CD4-positive, alpha-beta T cell (primary cell): ENCODE measurements around the gene DCAF15. TPM values are rescaled to one million over a fixed set of nuclear protein-coding genes. Genes with fewer than 3 reads are reported as not detected.

ENCODE experiments used
- ATAC-seq: fragments of 200-7000 bp; cut with Tn5 transposase; one replicate; pipeline ENCODE4 v1.10.0; 2022; ENCODE audit warnings: mild to moderate bottlenecking; ENCODE audit not compliant: poor library complexity
- CTCF ChIA-PET: fragments of 350-600 bp; sonication (Branson Sonifier 250); formaldehyde crosslinking; loops from one replicate; lab custom pipeline; 2021; ENCODE audit warnings: antibody characterized with exemption, inconsistent platforms; lab: Charles Lee
- POLR2A ChIA-PET: fragments of 350-600 bp; sonication (Branson Sonifier 250); formaldehyde crosslinking; loops from one replicate; lab custom pipeline; 2021; ENCODE audit warnings: antibody characterized with exemption, inconsistent platforms; lab: Charles Lee
- DNase-seq, 14 experiments: peaks; one replicate each; pipeline ENCODE4 v3.0.0-alpha.2; 2013 to 2020; ENCODE audit warnings: mixed read lengths in 2 of 14
- H3K27ac ChIP-seq, 2 donors: one replicate each; pipeline versions ENCODE4 v1.5.1 to v1.7.0; 2013; ENCODE audit warnings: low read length in 2 of 2, low read depth in 1 of 2, mild to moderate bottlenecking in 1 of 2
- H3K27me3 ChIP-seq, 2 experiments: 1 replicate in 1 of 2; 2 replicates in 1 of 2; pipeline versions ENCODE4 v1.6.1 to v1.7.0; 2013; ENCODE audit warnings: low read length in 2 of 2, control low read depth in 1 of 2, mild to moderate bottlenecking in 1 of 2, moderate library complexity in 1 of 2; ENCODE audit not compliant: insufficient read depth in 2 of 2, control insufficient read depth in 1 of 2
- H3K36me3 ChIP-seq: one replicate; pipeline ENCODE4 v1.6.1; 2013; ENCODE audit warnings: low read length, control low read depth; ENCODE audit not compliant: insufficient read depth
- H3K4me1 ChIP-seq: one replicate; pipeline ENCODE4 v1.6.1; 2013; ENCODE audit warnings: low read length, control low read depth; ENCODE audit not compliant: insufficient read depth
- H3K4me3 ChIP-seq: one replicate; pipeline ENCODE4 v1.5.1; 2013; ENCODE audit warnings: mild to moderate bottlenecking, low read length, moderate library complexity
- H3K9me3 ChIP-seq, 2 experiments: 1 replicate in 1 of 2; 2 replicates in 1 of 2; pipeline versions ENCODE4 v1.6.1 to v1.7.0; 2013; ENCODE audit warnings: low read length in 2 of 2, mild to moderate bottlenecking in 2 of 2, control low read depth in 1 of 2, moderate library complexity in 1 of 2; ENCODE audit not compliant: control insufficient read depth in 1 of 2, insufficient read depth in 1 of 2
- H3K27ac Mint-ChIP-seq: one replicate; pipeline ENCODE4 v1.8.0; 2020; ENCODE audit warnings: mixed read lengths
- H3K27me3 Mint-ChIP-seq: one replicate; pipeline ENCODE4 v1.8.0; 2021; ENCODE audit warnings: mixed read lengths
- H3K36me3 Mint-ChIP-seq: one replicate; pipeline ENCODE4 v1.8.0; 2021; ENCODE audit warnings: low read depth, mixed read lengths
- H3K4me1 Mint-ChIP-seq: one replicate; pipeline ENCODE4 v1.8.0; 2021; ENCODE audit warnings: low read depth, mixed read lengths
- H3K4me3 Mint-ChIP-seq: one replicate; pipeline ENCODE4 v1.8.0; 2020; ENCODE audit warnings: mild to moderate bottlenecking, mixed read lengths
- H3K9me3 Mint-ChIP-seq: one replicate; pipeline ENCODE4 v1.8.0; 2020; ENCODE audit warnings: mixed read lengths
- CTCF ChIP-seq: fragments of 200-600 bp; IDR thresholded peaks from one replicate; pipeline ENCODE4 v1.8.0; 2022; ENCODE audit warnings: antibody characterized with exemption, mild to moderate bottlenecking
- intact Hi-C, 2 experiments: fragments of 100-400 bp; cut with DNase I in 1 of 2; cut with micrococcal nuclease in 1 of 2; formaldehyde crosslinking; loops; one replicate each; pipeline versions ENCODE4 v1.15.1 to v1.9.0; 2023 to 2025; cut with DNase I, micrococcal nuclease
- total RNA-seq, 174 experiments: library from RNA in 2 of 174; stranded (reverse) in 2 of 174; gene quantifications; one replicate each; pipeline ENCODE4 v1.2.3 and lab custom pipeline; 2021 to 2026

The DCAF15 gene
- total RNA-seq, 2 experiments from 2014 or later: 84.9 to 85.0 TPM

GRCh38 chr19:13996928-13997630, 44.8 kb downstream of the DCAF15 start:
- POLR2A ChIA-PET: no interaction called here
- intact Hi-C loops: no loop called here
- no peaks in the 10 kb centered on the region for H3K27me3 Mint-ChIP-seq
- H3K27ac Mint-ChIP-seq: no peak overlapping the region
- H3K4me1 Mint-ChIP-seq: peaks cover 34% of the 10 kb centered on the region
- Histone ChIP-seq H3K36me3 (peaks cover 39% of the 10 kb centered on the region), H3K9me3 (no peaks in the 10 kb centered on the region), H3K27me3 (no peaks in the 10 kb centered on the region), H3K4me3 (no peak overlapping the region), H3K4me1 (peaks cover 63% of the 10 kb centered on the region), H3K27ac (no peak overlapping the region)
- CTCF ChIA-PET: no interaction called here
- H3K9me3 Mint-ChIP-seq: no peaks in the 10 kb centered on the region
- no peak overlapping the region for H3K4me3 Mint-ChIP-seq
- TF ChIP-seq CTCF: no peak
- H3K36me3 Mint-ChIP-seq: peaks cover 26% of the 10 kb centered on the region
- ATAC-seq: no peak
- no peak for DNase-seq

GRCh38 chr19:13997631-13997962, 45.3 kb downstream of the DCAF15 start:
- peak overlapping the region; percentile 83 for H3K27ac Mint-ChIP-seq
- H3K36me3 ChIP-seq: peaks cover 33% of the 10 kb centered on the region
- POLR2A ChIA-PET: interaction anchor here (1.1 kb wide), 1 partner anchor 9 kb away, joined by 3 read pairs; the partner anchor contains the start of gene RFX1
- intact Hi-C loops: no loop called here
- DNase-seq: no peak
- no peak for TF ChIP-seq CTCF
- CTCF ChIA-PET: no interaction called here
- no peaks in the 10 kb centered on the region for H3K9me3 ChIP-seq
- H3K4me3 ChIP-seq: no peak overlapping the region
- H3K27me3 Mint-ChIP-seq: no peaks in the 10 kb centered on the region
- peaks cover 66% of the 10 kb centered on the region for H3K4me1 ChIP-seq
- peaks cover 39% of the 10 kb centered on the region for H3K4me1 Mint-ChIP-seq
- no peak for ATAC-seq
- H3K9me3 Mint-ChIP-seq: no peaks in the 10 kb centered on the region
- H3K4me3 Mint-ChIP-seq: no peak overlapping the region
- H3K27me3 ChIP-seq: no peaks in the 10 kb centered on the region
- H3K36me3 Mint-ChIP-seq: peaks cover 21% of the 10 kb centered on the region
- H3K27ac ChIP-seq: no peak overlapping the region

GRCh38 chr19:13998426-13998825, 46.1 kb downstream of the DCAF15 start:
- H3K9me3 Mint-ChIP-seq: no peaks in the 10 kb centered on the region
- Histone ChIP-seq H3K9me3 (no peaks in the 10 kb centered on the region), H3K4me3 (no peak overlapping the region), H3K36me3 (peaks cover 26% of the 10 kb centered on the region), H3K27ac (no peak overlapping the region), H3K27me3 (no peaks in the 10 kb centered on the region), H3K4me1 (peaks cover 66% of the 10 kb centered on the region)
- intact Hi-C loops: no loop called here
- no peak overlapping the region for H3K4me3 Mint-ChIP-seq
- peaks cover 47% of the 10 kb centered on the region for H3K4me1 Mint-ChIP-seq
- peak overlapping the region; percentile 83 for H3K27ac Mint-ChIP-seq
- ATAC-seq (no peak), DNase-seq (no peak)
- POLR2A ChIA-PET: interaction anchor here (0.6 to 1.3 kb wide), 6 partner anchors 8 to 47 kb away, joined by 3 to 9 read pairs (median 3); partner anchors contain the start of genes IL27RA and RFX1
- CTCF ChIA-PET: interaction anchor here (1.0 kb wide), 1 partner anchor 33 kb away, joined by 3 read pairs; the partner anchor contains the start of gene IL27RA
- H3K36me3 Mint-ChIP-seq: peaks cover 18% of the 10 kb centered on the region
- H3K27me3 Mint-ChIP-seq: no peaks in the 10 kb centered on the region
- TF ChIP-seq CTCF: no peak
